ENCODE data around the gene BACE1-AS. TPM values are rescaled to one million over a fixed set of nuclear protein-coding genes. Genes with fewer than 3 reads are reported as not detected.

BACE1-AS gene
- total RNA-seq, 1 donor from 2014 or later: 17.6 TPM

- no peaks in the 10 kb centered on the region for H3K27me3 Mint-ChIP-seq (ENCODE audit: low read depth)
- no peaks in the 10 kb centered on the region for H3K36me3 Mint-ChIP-seq (ENCODE audit: low read depth)
- H3K4me1 Mint-ChIP-seq: no peaks in the 10 kb centered on the region
- H3K27ac Mint-ChIP-seq (ENCODE audit: unreplicated experiment): no peak overlapping the region
- TF ChIP-seq, protein P1, sequence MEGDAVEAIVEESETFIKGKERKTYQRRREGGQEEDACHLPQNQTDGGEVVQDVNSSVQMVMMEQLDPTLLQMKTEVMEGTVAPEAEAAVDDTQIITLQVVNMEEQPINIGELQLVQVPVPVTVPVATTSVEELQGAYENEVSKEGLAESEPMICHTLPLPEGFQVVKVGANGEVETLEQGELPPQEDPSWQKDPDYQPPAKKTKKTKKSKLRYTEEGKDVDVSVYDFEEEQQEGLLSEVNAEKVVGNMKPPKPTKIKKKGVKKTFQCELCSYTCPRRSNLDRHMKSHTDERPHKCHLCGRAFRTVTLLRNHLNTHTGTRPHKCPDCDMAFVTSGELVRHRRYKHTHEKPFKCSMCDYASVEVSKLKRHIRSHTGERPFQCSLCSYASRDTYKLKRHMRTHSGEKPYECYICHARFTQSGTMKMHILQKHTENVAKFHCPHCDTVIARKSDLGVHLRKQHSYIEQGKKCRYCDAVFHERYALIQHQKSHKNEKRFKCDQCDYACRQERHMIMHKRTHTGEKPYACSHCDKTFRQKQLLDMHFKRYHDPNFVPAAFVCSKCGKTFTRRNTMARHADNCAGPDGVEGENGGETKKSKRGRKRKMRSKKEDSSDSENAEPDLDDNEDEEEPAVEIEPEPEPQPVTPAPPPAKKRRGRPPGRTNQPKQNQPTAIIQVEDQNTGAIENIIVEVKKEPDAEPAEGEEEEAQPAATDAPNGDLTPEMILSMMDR (conservative IDR thresholded peaks at IDR 0.05): no peak
- DNase-seq (ENCODE audit: low read depth, low spot score): no peak
- H3K4me3 Mint-ChIP-seq: no peak overlapping the region
- no peaks in the 10 kb centered on the region for H3K9me3 Mint-ChIP-seq
Measured at GRCh38 chr11:117335399-117335798, 44.3 kb downstream of the BACE1-AS start.

GRCh38 chr11:117337076-117337475 is 45.9 kb downstream of the BACE1-AS start:
- H3K4me3 Mint-ChIP-seq: no peak overlapping the region
- H3K4me1 Mint-ChIP-seq: no peaks in the 10 kb centered on the region
- H3K27me3 Mint-ChIP-seq (ENCODE audit: low read depth): no peaks in the 10 kb centered on the region
- peak overlapping the region; percentile 57 for H3K27ac Mint-ChIP-seq (ENCODE audit: unreplicated experiment)
- TF ChIP-seq, protein P1 (conservative IDR thresholded peaks at IDR 0.05): no peak
- no peak for DNase-seq (ENCODE audit: low read depth, low spot score)
- H3K9me3 Mint-ChIP-seq: no peaks in the 10 kb centered on the region
- H3K36me3 Mint-ChIP-seq (ENCODE audit: low read depth): no peaks in the 10 kb centered on the region

Other genes with a start within 250 kb of the BACE1-AS start
- 39.7 and 40.1 TPM in 2 replicates for gene SIK3, start 192.9 kb upstream of the BACE1-AS start, total RNA-seq
- 132 and 134 TPM in 2 replicates for gene PAFAH1B2, start 147.1 kb upstream of the BACE1-AS start, total RNA-seq
- gene SIDT2, start 112.6 kb upstream of the BACE1-AS start, total RNA-seq: 33.5 and 37.6 TPM in 2 replicates
- gene TAGLN, start 92.0 kb upstream of the BACE1-AS start, total RNA-seq: 6.4 and 7.7 TPM in 2 replicates
- gene PCSK7, start 59.3 kb upstream of the BACE1-AS start, total RNA-seq: 49.7 and 53.1 TPM in 2 replicates
- gene RNF214, start 58.7 kb upstream of the BACE1-AS start, total RNA-seq: 47.2 and 47.5 TPM in 2 replicates
- 30.4 and 30.7 TPM in 2 replicates for gene BACE1, start 24.9 kb downstream of the BACE1-AS start, total RNA-seq
- 41.2 and 42.8 TPM in 2 replicates for gene CEP164, start 36.5 kb downstream of the BACE1-AS start, total RNA-seq